Keratinocyte (primary cell): Measurements from ENCODE around the gene FRY. TPM values are rescaled to one million over a fixed set of nuclear protein-coding genes. Genes with fewer than 3 reads are reported as not detected.

Source experiments
- DNase-seq: peaks from one replicate; pipeline ENCODE4 v3.0.0-alpha.2; 2011; ENCODE audit warnings: low read depth, missing footprints, low spot score
- FAIRE-seq: peaks from 2 replicates; lab custom pipeline; 2011; peaks lifted over from hg19 to GRCh38; lab: Jason Lieb, UNC
- H2AFZ ChIP-seq: 2 replicates; pipeline ENCODE4 v1.6.0; 2012; ENCODE audit warnings: low read length, control low read depth, inconsistent platforms; ENCODE audit not compliant: control insufficient read depth
- H3K27ac ChIP-seq: 2 replicates; pipeline ENCODE4 v1.5.1; 2011; ENCODE audit warnings: low read length; ENCODE audit not compliant: control insufficient read depth, insufficient read depth
- H3K27me3 ChIP-seq: 3 replicates; pipeline ENCODE4 v1.6.0; 2011; ENCODE audit warnings: low read length; ENCODE audit not compliant: control insufficient read depth, insufficient read depth; ENCODE audit errors: extremely low read depth
- H3K36me3 ChIP-seq, 2 experiments: 2 replicates in 1 of 2; 3 replicates in 1 of 2; pipeline ENCODE4 v1.5.1; 2011; ENCODE audit warnings: low read length in 2 of 2, mild to moderate bottlenecking in 1 of 2; ENCODE audit not compliant: control insufficient read depth in 2 of 2, insufficient read depth in 2 of 2; ENCODE audit errors: extremely low read depth in 1 of 2
- H3K4me1 ChIP-seq: 3 replicates; pipeline ENCODE4 v1.5.1; 2011; ENCODE audit warnings: low read length; ENCODE audit not compliant: control insufficient read depth, insufficient read depth; ENCODE audit errors: extremely low read depth
- H3K4me2 ChIP-seq: 3 replicates; pipeline ENCODE4 v1.6.0; 2011; ENCODE audit warnings: low read depth, low read length; ENCODE audit not compliant: control insufficient read depth, insufficient read depth; ENCODE audit errors: extremely low read depth
- H3K4me3 ChIP-seq, 3 experiments: fragments of 200-600 bp in 1 of 3; sonication (generic) in 1 of 3; 2 replicates in 2 of 3; 3 replicates in 1 of 3; pipeline ENCODE4 v1.5.1; 2011 to 2016; ENCODE audit warnings: low read length in 3 of 3, mild to moderate bottlenecking in 3 of 3, control low read depth in 2 of 3, inconsistent platforms in 1 of 3, low read depth in 1 of 3, mixed read lengths in 1 of 3, mixed run types in 1 of 3, moderate library complexity in 1 of 3; ENCODE audit not compliant: control insufficient read depth in 2 of 3, insufficient read depth in 2 of 3; ENCODE audit errors: extremely low read depth in 1 of 3
- H3K79me2 ChIP-seq: 2 replicates; pipeline ENCODE4 v1.6.0; 2012; ENCODE audit warnings: low read length; ENCODE audit not compliant: control insufficient read depth, insufficient read depth
- H3K9ac ChIP-seq: 3 replicates; pipeline ENCODE4 v1.6.0; 2011; ENCODE audit warnings: low read length; ENCODE audit not compliant: control insufficient read depth, insufficient read depth; ENCODE audit errors: extremely low read depth
- H3K9me1 ChIP-seq: 3 replicates; pipeline ENCODE4 v1.6.0; 2011; ENCODE audit warnings: low read length; ENCODE audit not compliant: control insufficient read depth, insufficient read depth; ENCODE audit errors: extremely low read depth
- H3K9me3 ChIP-seq: 2 replicates; pipeline ENCODE4 v1.5.1; 2012; ENCODE audit warnings: low read depth, low read length; ENCODE audit not compliant: control insufficient read depth
- H4K20me1 ChIP-seq: 3 replicates; pipeline ENCODE4 v1.6.0; 2011; ENCODE audit warnings: low read length; ENCODE audit not compliant: control insufficient read depth, insufficient read depth; ENCODE audit errors: extremely low read depth
- CTCF ChIP-seq, 3 experiments: IDR thresholded peaks in 1 of 3; conservative IDR thresholded peaks in 1 of 3; optimal IDR thresholded peaks in 1 of 3; 2 replicates in 2 of 3; 3 replicates in 1 of 3; pipeline versions ENCODE3 to v1.5.1; 2011; ENCODE audit warnings: low read length in 3 of 3, mild to moderate bottlenecking in 3 of 3, moderate library complexity in 2 of 3, control low read depth in 1 of 3, inconsistent platforms in 1 of 3; ENCODE audit not compliant: insufficient read depth in 2 of 3; ENCODE audit errors: extremely low read depth in 1 of 3
- EZH2 ChIP-seq: IDR thresholded peaks from one replicate; pipeline ENCODE4 v1.6.1; 2012; ENCODE audit warnings: inconsistent platforms, mild to moderate bottlenecking, low read length, moderate library complexity
- dilution Hi-C: fragments of 300-500 bp; cut with MboI; formaldehyde crosslinking; loops from one replicate; pipeline ENCODE4 v1.7.0; 2020; ENCODE audit warnings: low sequenced_read_pairs; ENCODE audit not compliant: extremely low pct_ligation_motif_present
- polyA plus RNA-seq, 5 experiments: library from polyadenylated mRNA; depleted of rRNA in 3 of 5; stranded (reverse) in 3 of 5; stranded (forward) in 1 of 5; unstranded in 1 of 5; fragments of >200 nt; gene quantifications; 1 replicate in 1 of 5; 2 replicates in 3 of 5; 3 replicates in 1 of 5; pipeline versions ENCODE4 v1.2.1 to v1.2.3, GENCODE V29; 2011 to 2012; ENCODE audit warnings: missing spikeins in 2 of 5, low read depth in 1 of 5, low replicate concordance in 1 of 5

The FRY gene
- polyA plus RNA-seq, 1 donor (not counting 4 experiments of a cell fraction or from before 2014, with no cell fraction given): 0.80 TPM

GRCh38 chr13:32334671-32335070 is 303.1 kb downstream of the FRY start:
- no peaks in the 10 kb centered on the region for H3K27me3 ChIP-seq
- dilution Hi-C loops: no loop called here
- DNase-seq: no peak
- no peaks in the 10 kb centered on the region for H4K20me1 ChIP-seq
- H3K9ac ChIP-seq: no peak overlapping the region
- TF ChIP-seq CTCF (optimal IDR thresholded peaks at IDR 0.05 in 1 of 3, IDR thresholded peaks at IDR 0.05 in 1 of 3, conservative IDR thresholded peaks at IDR 0.05 in 1 of 3; ENCODE audit: extremely low read depth in 1 of 3, insufficient read depth in 2 of 3, low read length in 3 of 3) (no peak), EZH2 (no peak)
- no peaks in the 10 kb centered on the region for H3K79me2 ChIP-seq
- FAIRE-seq: no peak
- H3K4me3 ChIP-seq: no peak overlapping the region
- no peak overlapping the region for H2AFZ ChIP-seq
- H3K27ac ChIP-seq: no peak overlapping the region
- H3K4me2 ChIP-seq: no peak overlapping the region
- H3K36me3 ChIP-seq: peaks cover 0 to 9% of the 10 kb centered on the region in 2 experiments
- H3K9me1 ChIP-seq: no peaks in the 10 kb centered on the region
- H3K4me1 ChIP-seq: peaks cover 6% of the 10 kb centered on the region
- no peaks in the 10 kb centered on the region for H3K9me3 ChIP-seq

GRCh38 chr13:32340914-32341313 is 309.3 kb downstream of the FRY start:
- Histone ChIP-seq H3K4me1 (no peaks in the 10 kb centered on the region), H3K9me1 (no peaks in the 10 kb centered on the region), H4K20me1 (no peaks in the 10 kb centered on the region), H3K27ac (no peak overlapping the region), H2AFZ (no peak overlapping the region), H3K4me2 (no peak overlapping the region), H3K27me3 (no peaks in the 10 kb centered on the region), H3K36me3 (peaks cover 0 to 4% of the 10 kb centered on the region in 2 experiments), H3K4me3 (no peak overlapping the region), H3K9me3 (no peaks in the 10 kb centered on the region), H3K9ac (no peak overlapping the region), H3K79me2 (no peaks in the 10 kb centered on the region)
- dilution Hi-C loops: no loop called here
- DNase-seq (no peak), FAIRE-seq (no peak)
- TF ChIP-seq EZH2 (no peak), CTCF (optimal IDR thresholded peaks at IDR 0.05 in 1 of 3, IDR thresholded peaks at IDR 0.05 in 1 of 3, conservative IDR thresholded peaks at IDR 0.05 in 1 of 3; ENCODE audit: extremely low read depth in 1 of 3, insufficient read depth in 2 of 3, low read length in 3 of 3) (no peak)
